BLaER1 (cell line): ENCODE results near the gene NGRN.
"Not testable (repeated sequence)": the region's sequence is repeated elsewhere in the genome, so short reads cannot be mapped to it uniquely, and the experiment has no call there.

Experiments used
- H3K27ac ChIP-seq: shearing (Covaris generic); formaldehyde crosslinking; 2 replicates; pipeline ENCODE4 v1.8.1; 2022
- H3K27me3 ChIP-seq: shearing (Covaris generic); formaldehyde crosslinking; 2 replicates; pipeline ENCODE4 v1.8.1; 2022
- H3K36me3 ChIP-seq: shearing (Covaris generic); formaldehyde crosslinking; 2 replicates; pipeline ENCODE4 v1.8.1; 2022
- H3K4me1 ChIP-seq: shearing (Covaris generic); formaldehyde crosslinking; 2 replicates; pipeline ENCODE4 v1.8.1; 2022
- H3K4me2 ChIP-seq: shearing (Covaris generic); formaldehyde crosslinking; 2 replicates; pipeline ENCODE4 v1.8.1; 2022
- H3K4me3 ChIP-seq: shearing (Covaris generic); formaldehyde crosslinking; 2 replicates; pipeline ENCODE4 v1.8.1; 2022
- H3K9ac ChIP-seq: shearing (Covaris generic); formaldehyde crosslinking; 2 replicates; pipeline ENCODE4 v1.8.1; 2022
- H3K9me3 ChIP-seq: shearing (Covaris generic); formaldehyde crosslinking; 2 replicates; pipeline ENCODE4 v1.8.1; 2022
- H4K20me1 ChIP-seq: shearing (Covaris generic); formaldehyde crosslinking; 2 replicates; pipeline ENCODE4 v1.8.1; 2022
- Cebpa-rat ChIP-seq: shearing (Covaris generic); IDR thresholded peaks from 2 replicates; pipeline ENCODE4 v1.8.1; 2022

The NGRN gene

DNA sequence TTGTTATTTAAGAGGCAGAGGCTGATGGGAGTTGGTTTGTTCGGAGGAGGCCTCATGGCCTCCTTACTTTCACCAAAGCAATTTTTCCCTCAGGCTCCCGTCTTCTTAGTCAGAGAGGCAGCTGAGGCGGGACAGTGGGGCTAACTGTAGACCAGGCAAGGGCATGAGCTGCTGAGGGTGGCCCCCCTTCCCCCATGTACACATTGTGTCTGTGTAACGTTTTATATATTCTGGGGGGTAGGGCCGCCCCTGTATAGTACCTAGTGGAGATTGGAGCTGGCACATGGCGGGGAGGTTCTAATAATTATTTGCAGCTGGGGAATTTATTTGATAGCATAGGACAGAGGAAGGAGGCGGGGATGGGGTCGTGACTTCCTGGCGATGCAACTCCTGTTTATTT is 35.1 kb downstream of the NGRN start:
- Histone ChIP-seq H3K27ac (no peak overlapping the region), H3K4me1 (peaks cover 8% of the 10 kb centered on the region), H3K27me3 (no peaks in the 10 kb centered on the region), H3K4me2 (no peak overlapping the region), H3K4me3 (no peak overlapping the region), H4K20me1 (no peaks in the 10 kb centered on the region), H3K9me3 (no peaks in the 10 kb centered on the region), H3K36me3 (no peaks in the 10 kb centered on the region), H3K9ac (no peak overlapping the region)
- no peak for TF ChIP-seq Cebpa-rat

DNA sequence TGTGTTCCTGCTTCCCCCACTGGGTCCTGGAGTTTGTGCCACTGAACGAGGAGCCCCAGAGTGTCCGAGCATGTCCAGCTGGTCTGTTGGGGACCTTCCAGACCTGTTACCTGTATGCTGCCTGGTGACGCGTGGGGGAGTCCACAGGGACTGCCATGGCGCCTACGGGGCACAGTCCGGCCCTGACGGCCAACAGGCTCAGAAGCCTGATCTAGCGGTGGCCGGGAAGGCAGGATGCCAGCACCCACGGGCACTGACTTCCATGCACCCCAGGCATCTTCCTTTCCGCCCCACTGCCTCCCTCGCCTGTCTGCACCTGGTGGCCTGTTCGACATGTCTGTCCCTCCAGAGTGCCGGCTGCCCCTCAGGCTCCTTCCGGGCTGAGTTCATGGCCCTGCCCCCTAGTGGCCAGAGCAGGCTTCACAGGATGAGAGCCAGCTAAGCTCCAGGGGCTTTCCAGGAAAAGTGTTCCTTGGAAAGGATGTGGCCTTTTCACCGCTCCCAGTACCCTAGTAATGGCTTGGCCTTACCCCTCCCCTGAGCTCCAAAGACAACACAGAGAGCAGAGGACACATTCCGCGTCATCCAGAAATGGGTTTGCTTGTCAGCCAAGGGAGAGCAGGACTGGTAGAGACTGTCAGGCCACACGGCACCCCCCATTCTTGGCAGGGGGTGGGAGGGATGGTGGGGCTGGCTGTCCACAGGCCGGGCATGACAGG is 35.7 kb downstream of the NGRN start:
- Histone ChIP-seq H3K4me2 (no peak overlapping the region), H3K9ac (no peak overlapping the region), H3K4me1 (peaks cover 6% of the 10 kb centered on the region), H3K27me3 (no peaks in the 10 kb centered on the region), H3K36me3 (no peaks in the 10 kb centered on the region), H3K4me3 (no peak overlapping the region), H3K27ac (no peak overlapping the region), H3K9me3 (no peaks in the 10 kb centered on the region), H4K20me1 (no peaks in the 10 kb centered on the region)
- no peak for TF ChIP-seq Cebpa-rat

DNA sequence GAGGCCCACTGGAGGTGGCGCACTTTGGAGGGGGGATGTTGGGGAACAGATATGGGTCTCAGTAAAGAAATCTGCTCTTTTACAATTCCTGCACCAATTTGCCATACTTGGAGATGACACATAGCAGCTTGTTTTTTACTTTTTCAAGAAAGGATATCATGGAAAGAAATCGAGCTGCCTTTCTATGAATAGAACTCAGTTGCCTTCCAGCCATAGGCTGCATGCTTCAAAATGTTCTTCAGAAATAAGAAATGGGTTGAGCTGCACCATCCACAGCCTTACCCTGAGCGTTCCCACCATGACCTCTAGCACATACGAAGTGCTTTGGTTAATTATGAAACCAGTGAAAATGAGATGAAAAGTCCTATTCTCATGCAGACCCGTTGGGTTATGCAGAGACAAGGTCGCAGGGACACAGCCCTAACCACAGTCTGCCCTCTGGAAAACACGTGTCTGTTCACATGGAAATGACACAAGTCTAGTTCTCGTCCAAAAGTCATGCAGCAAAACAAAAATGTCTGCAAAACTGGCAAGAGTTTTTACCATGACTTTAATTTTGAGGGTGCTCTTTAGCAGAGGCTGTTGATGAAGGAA is 36.3 kb downstream of the NGRN start:
- Histone ChIP-seq H3K4me3 (no peak overlapping the region), H3K27me3 (no peaks in the 10 kb centered on the region), H4K20me1 (no peaks in the 10 kb centered on the region), H3K9ac (no peak overlapping the region), H3K4me1 (peaks cover 13% of the 10 kb centered on the region), H3K36me3 (no peaks in the 10 kb centered on the region), H3K4me2 (no peak overlapping the region), H3K27ac (no peak overlapping the region), H3K9me3 (no peaks in the 10 kb centered on the region)
- TF ChIP-seq Cebpa-rat = no peak

DNA sequence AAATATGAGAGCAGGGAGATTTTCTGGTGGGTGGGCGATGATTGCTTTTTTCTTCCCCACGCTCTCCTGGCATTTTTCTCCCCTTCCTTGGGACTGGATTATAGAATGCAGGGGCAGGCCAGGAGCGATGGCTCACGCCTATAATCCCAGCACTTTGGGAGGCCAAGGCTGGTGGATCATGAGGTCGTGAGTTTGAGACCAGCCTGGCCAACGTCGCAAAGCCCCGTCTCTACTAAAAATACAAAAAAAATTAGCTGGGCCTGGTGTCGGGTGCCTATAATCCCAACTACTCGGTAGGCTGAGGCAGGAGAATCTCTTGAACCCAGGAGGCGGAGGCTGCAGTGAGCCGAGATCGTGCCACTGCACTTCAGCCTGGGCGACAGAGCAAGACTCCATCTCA is 39.9 kb downstream of the NGRN start:
- not testable (repeated sequence) for H4K20me1 ChIP-seq, H3K9me3 ChIP-seq, H3K9ac ChIP-seq, H3K4me3 ChIP-seq, H3K27ac ChIP-seq, H3K27me3 ChIP-seq, H3K36me3 ChIP-seq, H3K4me2 ChIP-seq
- peaks cover 13% of the 10 kb centered on the region for H3K4me1 ChIP-seq

DNA sequence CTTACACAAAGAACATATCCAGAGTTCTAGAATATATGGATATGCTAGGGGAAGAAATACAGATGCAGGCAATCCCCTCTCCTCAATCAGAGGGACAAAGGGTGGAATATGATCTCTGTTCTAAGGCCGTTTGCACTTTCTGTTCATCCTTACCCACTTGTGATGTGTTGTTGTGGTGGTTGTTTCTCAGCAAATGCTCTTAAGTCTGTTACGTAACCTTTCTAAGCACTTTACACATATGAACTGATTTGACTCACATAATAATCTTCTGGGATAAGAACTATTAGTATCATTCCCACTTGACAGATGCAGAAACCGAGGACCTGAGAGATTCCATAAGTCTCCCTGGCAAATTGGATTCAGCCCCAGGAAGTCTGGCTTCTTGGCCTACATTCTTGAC is 40.5 kb downstream of the NGRN start:
- no peak overlapping the region for H3K4me3 ChIP-seq
- TF ChIP-seq Cebpa-rat = no peak; the same call in 1 of the 2 replicates
- no peaks in the 10 kb centered on the region for H3K9me3 ChIP-seq
- no peaks in the 10 kb centered on the region for H3K36me3 ChIP-seq
- no peaks in the 10 kb centered on the region for H3K27me3 ChIP-seq
- no peak overlapping the region for H3K27ac ChIP-seq
- no peak overlapping the region for H3K9ac ChIP-seq
- no peaks in the 10 kb centered on the region for H4K20me1 ChIP-seq
- H3K4me2 ChIP-seq = no peak overlapping the region
- peaks cover 12% of the 10 kb centered on the region for H3K4me1 ChIP-seq

DNA sequence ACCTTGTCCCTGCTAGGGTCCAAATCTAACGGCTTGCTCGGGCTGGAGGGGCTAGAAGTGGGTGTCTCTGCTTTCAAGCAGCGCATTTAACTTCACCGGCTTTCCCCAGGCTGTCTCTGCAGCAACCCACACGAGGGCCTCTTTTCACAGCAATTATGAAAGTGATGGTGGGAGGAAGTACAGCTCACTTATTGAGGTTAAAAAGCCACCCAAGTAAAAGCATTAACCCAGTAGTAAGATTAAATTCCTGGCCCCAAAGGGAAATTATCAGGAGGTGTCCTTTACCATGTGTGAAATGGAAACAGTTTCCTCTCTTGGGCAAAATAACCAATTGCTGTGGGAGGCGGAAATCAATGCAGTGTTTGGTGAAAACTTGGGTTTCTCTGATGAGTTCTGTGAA is 41.1 kb downstream of the NGRN start:
- Histone ChIP-seq H3K9me3 (no peaks in the 10 kb centered on the region), H3K4me1 (peaks cover 8% of the 10 kb centered on the region), H3K4me3 (no peak overlapping the region), H3K27me3 (no peaks in the 10 kb centered on the region), H3K4me2 (no peak overlapping the region), H3K27ac (no peak overlapping the region), H3K9ac (no peak overlapping the region), H3K36me3 (no peaks in the 10 kb centered on the region), H4K20me1 (no peaks in the 10 kb centered on the region)
- no peak for TF ChIP-seq Cebpa-rat

DNA sequence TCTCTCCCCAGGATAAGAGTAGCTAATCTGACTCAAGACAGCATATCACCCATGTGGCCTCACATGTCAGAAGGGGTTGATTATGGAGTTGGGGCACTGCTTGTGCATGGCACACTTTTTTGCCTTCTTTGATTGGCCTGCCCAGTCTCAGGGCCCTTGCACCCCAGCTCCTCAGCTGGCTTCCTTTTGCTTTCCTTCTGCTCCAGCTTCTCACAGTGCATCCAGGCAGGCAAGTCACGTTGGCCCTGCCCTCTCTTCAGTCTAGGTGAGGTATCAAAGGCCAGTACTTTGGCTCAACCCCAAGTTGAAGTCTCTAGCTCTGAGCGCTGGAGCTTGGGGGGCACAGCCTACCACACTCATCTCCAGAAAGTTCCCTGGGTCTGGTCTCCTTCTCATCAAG is 42.2 kb downstream of the NGRN start:
- no peak for TF ChIP-seq Cebpa-rat
- H3K27me3 ChIP-seq = no peaks in the 10 kb centered on the region
- H3K4me3 ChIP-seq = no peak overlapping the region
- H3K4me2 ChIP-seq = no peak overlapping the region
- H3K27ac ChIP-seq = no peak overlapping the region
- H3K9ac ChIP-seq = no peak overlapping the region
- H4K20me1 ChIP-seq = no peaks in the 10 kb centered on the region
- H3K4me1 ChIP-seq = peaks cover 8% of the 10 kb centered on the region
- H3K36me3 ChIP-seq = no peaks in the 10 kb centered on the region
- H3K9me3 ChIP-seq = no peaks in the 10 kb centered on the region

DNA sequence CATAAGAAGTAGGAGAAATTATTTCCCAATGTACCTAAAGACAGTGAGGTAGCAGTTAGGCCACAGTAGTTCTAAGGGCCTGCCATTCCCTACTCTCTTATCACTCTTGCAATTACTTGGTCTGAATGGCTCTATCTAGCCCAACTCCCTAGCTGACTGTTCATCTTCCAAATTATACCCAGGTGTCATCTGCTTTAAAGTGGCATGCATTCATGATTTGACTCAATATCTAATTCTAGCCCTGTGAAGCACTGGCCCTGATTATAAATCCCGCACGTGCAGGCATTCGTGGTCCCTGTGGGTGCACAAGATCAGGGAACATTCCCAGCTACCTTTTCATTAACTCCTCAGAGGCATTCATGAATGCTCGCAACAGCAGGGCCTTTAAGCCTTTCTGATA is 43.5 kb downstream of the NGRN start:
- TF ChIP-seq Cebpa-rat = no peak
- Histone ChIP-seq H4K20me1 (no peaks in the 10 kb centered on the region), H3K9me3 (no peaks in the 10 kb centered on the region), H3K4me3 (no peak overlapping the region), H3K4me1 (peaks cover 8% of the 10 kb centered on the region), H3K9ac (no peak overlapping the region), H3K4me2 (no peak overlapping the region), H3K27ac (no peak overlapping the region), H3K36me3 (no peaks in the 10 kb centered on the region), H3K27me3 (no peaks in the 10 kb centered on the region)

DNA sequence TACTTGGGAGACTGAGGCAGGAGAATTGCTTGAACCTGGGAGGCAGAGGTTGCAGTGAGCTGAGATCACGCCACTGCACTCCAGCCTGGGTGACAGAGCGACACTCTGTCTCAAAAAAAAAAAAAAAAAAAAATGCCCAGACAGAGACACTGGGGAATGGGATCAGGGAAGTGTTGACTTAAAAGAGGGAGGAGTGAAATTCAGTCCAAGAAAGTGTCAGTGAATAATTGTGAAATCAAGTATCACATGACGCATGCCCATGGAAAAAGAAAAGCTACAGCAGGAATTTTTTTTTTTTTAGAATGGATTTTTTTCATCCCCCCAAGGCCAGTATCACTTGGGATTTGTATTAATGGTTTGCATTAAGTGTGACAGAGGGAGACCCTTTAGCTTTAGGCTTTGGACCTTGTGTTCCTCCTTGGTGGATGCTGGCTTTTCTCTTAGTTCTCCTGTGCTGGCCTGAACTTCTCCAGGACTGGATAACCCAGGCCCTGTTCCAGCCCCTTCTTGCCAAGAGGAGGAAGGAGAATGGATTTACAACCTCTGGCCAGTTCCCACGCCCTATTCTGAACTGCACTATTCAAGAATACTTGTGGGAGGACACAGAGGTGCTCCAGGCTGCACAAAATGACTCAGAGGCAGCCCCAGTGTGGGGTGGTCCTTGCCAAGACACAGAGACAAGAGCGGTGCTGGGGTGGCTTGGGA is 50.0 kb downstream of the NGRN start:
- Histone ChIP-seq H3K9ac (no peak overlapping the region), H3K4me1 (0 out of 2 replicates have a peak, but pooled peaks cover 4% of the 10 kb centered on the region), H3K4me3 (no peak overlapping the region), H3K36me3 (no peaks in the 10 kb centered on the region), H3K4me2 (no peak overlapping the region), H3K27ac (no peak overlapping the region), H4K20me1 (no peaks in the 10 kb centered on the region), H3K9me3 (no peaks in the 10 kb centered on the region), H3K27me3 (no peaks in the 10 kb centered on the region)
- TF ChIP-seq Cebpa-rat = no peak

DNA sequence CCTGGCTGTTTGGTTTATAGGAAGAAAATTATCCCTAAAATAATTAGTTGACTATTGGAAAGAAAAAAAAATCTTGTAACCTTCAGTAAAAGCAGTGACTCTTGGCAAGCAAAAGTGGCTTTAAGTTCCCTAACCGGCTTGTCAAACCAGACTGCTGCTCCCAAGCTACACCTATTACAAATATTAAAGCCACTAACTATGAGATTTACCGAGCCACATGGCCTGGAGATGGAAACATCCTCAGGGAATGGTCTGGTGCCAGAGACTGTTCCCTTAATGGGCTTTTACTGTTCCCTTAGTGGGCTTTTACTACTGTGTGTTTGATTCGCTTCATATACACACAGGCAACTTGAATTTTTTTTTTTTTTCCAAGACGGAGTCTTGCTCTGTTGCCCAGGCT is 50.7 kb downstream of the NGRN start:
- no peak for TF ChIP-seq Cebpa-rat
- H4K20me1 ChIP-seq = no peaks in the 10 kb centered on the region
- H3K4me2 ChIP-seq = no peak overlapping the region

More for the DNA sequence above, 50.7 kb downstream of the NGRN start:
- Histone ChIP-seq H3K9ac (no peak overlapping the region), H3K4me1 (0 out of 2 replicates have a peak, but pooled peaks cover 4% of the 10 kb centered on the region), H3K9me3 (no peaks in the 10 kb centered on the region), H3K36me3 (no peaks in the 10 kb centered on the region), H3K27me3 (no peaks in the 10 kb centered on the region), H3K27ac (no peak overlapping the region), H3K4me3 (no peak overlapping the region)
